HCT116 (cell line): ENCODE data around the gene CD83. TPM values are rescaled to one million over a fixed set of nuclear protein-coding genes. Genes with fewer than 3 reads are reported as not detected.

Source experiments
- ATAC-seq: fragments of 200-7000 bp; cut with Tn5 transposase; 2 replicates; pipeline ENCODE4 v1.9.1; 2020; ENCODE audit warnings: mild to moderate bottlenecking, moderate library complexity
- BruUV-seq: library from RNA; stranded (reverse); fragments of 400-500 nt; replicated peaks from 2 replicates; lab custom pipeline; 2021; lab: Mats Ljungman, UMichigan
- CTCF ChIA-PET: fragments of 300-600 bp; sonication (Branson Sonifier 250); formaldehyde crosslinking; loops from one replicate; lab custom pipeline; 2021; ENCODE audit warnings: antibody characterized with exemption; lab: Charles Lee
- POLR2A ChIA-PET: fragments of 300-600, 350-600 bp; sonication (Branson Sonifier 250); formaldehyde crosslinking; loops from one replicate; lab custom pipeline; 2021; ENCODE audit warnings: antibody characterized with exemption; lab: Charles Lee
- RAD21 ChIA-PET, 2 experiments: fragments of 300-600 bp; sonication (Branson Sonifier 250); formaldehyde crosslinking; loops; one replicate each; lab custom pipeline; 2023; ENCODE audit warnings: low total read pairs in 2 of 2; ENCODE audit not compliant: uncharacterized antibody in 2 of 2, unreplicated experiment in 2 of 2, low non-redundant PET in 1 of 2; lab: Charles Lee
- DNase-seq: peaks from one replicate; pipeline ENCODE4 v3.0.0-alpha.2; 2010; ENCODE audit warnings: low read depth, low spot score
- H2AFZ ChIP-seq: fragments of 200-600 bp; shearing (Covaris generic), sonication (generic); 2 replicates; pipeline ENCODE4 v1.6.1; 2017; ENCODE audit warnings: low read depth, mixed run types, mixed read lengths, antibody characterized with exemption, low read length; ENCODE audit not compliant: poor library complexity, severe bottlenecking
- H3K27ac ChIP-seq: 2 replicates; pipeline ENCODE4 v1.5.1; 2012; ENCODE audit warnings: low read depth, low read length
- H3K27me3 ChIP-seq: fragments of 200-600 bp; sonication (generic); 2 replicates; pipeline ENCODE4 v1.6.1; 2016; ENCODE audit warnings: mixed run types, low read length, mixed read lengths; ENCODE audit not compliant: insufficient read depth
- H3K36me3 ChIP-seq, 2 experiments: fragments of 200-500 bp in 1 of 2; fragments of 200-600 bp in 1 of 2; sonication (Bioruptor generic) in 1 of 2; sonication (generic) in 1 of 2; 2 replicates each; pipeline versions ENCODE4 v1.5.1 to v1.6.1; 2014 to 2016; ENCODE audit warnings: low read length in 2 of 2, inconsistent platforms in 1 of 2, mixed read lengths in 1 of 2, mixed run types in 1 of 2; ENCODE audit not compliant: insufficient read depth in 2 of 2, control insufficient read depth in 1 of 2
- H3K4me1 ChIP-seq, 2 experiments: fragments of 200-600 bp in 1 of 2; sonication (generic) in 1 of 2; 2 replicates each; pipeline versions ENCODE4 v1.5.1 to v1.6.1; 2012 to 2017; ENCODE audit warnings: low read length in 2 of 2, inconsistent platforms in 1 of 2, mild to moderate bottlenecking in 1 of 2, mixed read lengths in 1 of 2, mixed run types in 1 of 2, moderate library complexity in 1 of 2; ENCODE audit not compliant: insufficient read depth in 2 of 2, control insufficient read depth in 1 of 2
- H3K4me2 ChIP-seq: fragments of 200-600 bp; sonication (generic); 2 replicates; pipeline ENCODE4 v1.6.1; 2017; ENCODE audit warnings: mixed run types, low read length, mixed read lengths
- H3K4me3 ChIP-seq, 2 experiments: fragments of 200-600 bp in 1 of 2; sonication (generic) in 1 of 2; replicated peaks in 1 of 2; 2 replicates each; pipeline ENCODE4 v1.5.1; 2011 to 2016; ENCODE audit warnings: low read length in 2 of 2, control low read depth in 1 of 2, low read depth in 1 of 2, mild to moderate bottlenecking in 1 of 2, mixed read lengths in 1 of 2, mixed run types in 1 of 2
- H3K79me2 ChIP-seq: fragments of 200-600 bp; sonication (generic); 2 replicates; pipeline ENCODE4 v1.6.1; 2017; ENCODE audit warnings: mild to moderate bottlenecking, mixed run types, low read length, moderate library complexity, mixed read lengths; ENCODE audit not compliant: insufficient read depth
- H3K9ac ChIP-seq: fragments of 200-600 bp; sonication (generic); 2 replicates; pipeline ENCODE4 v1.6.1; 2016; ENCODE audit warnings: low read length, mixed read lengths
- H3K9me2 ChIP-seq: fragments of 200-600 bp; sonication (generic), shearing (Covaris generic); 2 replicates; pipeline ENCODE4 v1.6.1; 2017; ENCODE audit warnings: mixed run types, mild to moderate bottlenecking, moderate library complexity; ENCODE audit not compliant: insufficient read depth
- H3K9me3 ChIP-seq, 2 experiments: fragments of 200-500 bp in 1 of 2; fragments of 200-600 bp in 1 of 2; sonication (Bioruptor generic) in 1 of 2; sonication (generic) in 1 of 2; 2 replicates each; pipeline ENCODE4 v1.6.1; 2014 to 2017; ENCODE audit warnings: low read length in 2 of 2, mixed read lengths in 2 of 2, inconsistent platforms in 1 of 2, low read depth in 1 of 2, mild to moderate bottlenecking in 1 of 2, mixed run types in 1 of 2, moderate library complexity in 1 of 2; ENCODE audit not compliant: control insufficient read depth in 1 of 2, insufficient read depth in 1 of 2
- H4K20me1 ChIP-seq: fragments of 200-600 bp; sonication (generic), shearing (Covaris generic); 2 replicates; pipeline ENCODE4 v1.6.1; 2017; ENCODE audit warnings: mixed run types, mild to moderate bottlenecking, moderate library complexity; ENCODE audit not compliant: insufficient read depth
- ATF3 ChIP-seq: IDR thresholded peaks from 2 replicates; pipeline ENCODE4 v1.6.1; 2012
- CBX3 ChIP-seq: IDR thresholded peaks from 2 replicates; pipeline ENCODE4 v1.6.1; 2012; ENCODE audit warnings: low read depth
- CTCF ChIP-seq, 3 experiments: fragments of 200-600 bp in 1 of 3; sonication (generic) in 1 of 3; IDR thresholded peaks in 2 of 3; conservative IDR thresholded peaks in 1 of 3; 2 replicates each; pipeline ENCODE4 v1.5.1; 2012 to 2017; ENCODE audit warnings: low read depth in 2 of 3, low read length in 2 of 3, antibody characterized with exemption in 1 of 3, borderline replicate concordance in 1 of 3, control low read depth in 1 of 3, mild to moderate bottlenecking in 1 of 3, mixed read lengths in 1 of 3, mixed run types in 1 of 3, moderate library complexity in 1 of 3; ENCODE audit not compliant: insufficient read depth in 1 of 3
- EGR1 ChIP-seq: IDR thresholded peaks from 2 replicates; pipeline ENCODE4 v1.6.1; 2012; ENCODE audit warnings: low read depth
- ELF1 ChIP-seq: IDR thresholded peaks from 2 replicates; pipeline ENCODE4 v1.6.1; 2012; ENCODE audit warnings: low read depth, borderline replicate concordance
- EZH2 ChIP-seq: fragments of 200-600 bp; sonication (generic); IDR thresholded peaks from 2 replicates; pipeline ENCODE4 v1.6.1; 2017; ENCODE audit warnings: antibody characterized with exemption, mixed run types
- EZH2phosphoT487 ChIP-seq: fragments of 200-600 bp; IDR thresholded peaks from 2 replicates; pipeline ENCODE4 v1.6.1; 2018; ENCODE audit warnings: antibody characterized with exemption, borderline replicate concordance
- JUND ChIP-seq: IDR thresholded peaks from 2 replicates; pipeline ENCODE4 v1.6.1; 2012
- MAX ChIP-seq: IDR thresholded peaks from 2 replicates; pipeline ENCODE4 v1.6.1; 2012
- POLR2AphosphoS5 ChIP-seq: IDR thresholded peaks from 2 replicates; pipeline ENCODE4 v1.6.1; 2011; ENCODE audit warnings: mild to moderate bottlenecking, low read depth, low read length, moderate library complexity
- RAD21 ChIP-seq: IDR thresholded peaks from 2 replicates; pipeline ENCODE4 v1.6.1; 2012; ENCODE audit warnings: low read depth, mild to moderate bottlenecking
- REST ChIP-seq: IDR thresholded peaks from 2 replicates; pipeline ENCODE4 v1.6.1; 2012; ENCODE audit warnings: low read depth
- SIN3A ChIP-seq: IDR thresholded peaks from 2 replicates; pipeline ENCODE4 v1.6.1; 2012; ENCODE audit warnings: low read depth
- SRF ChIP-seq: IDR thresholded peaks from 2 replicates; pipeline ENCODE4 v1.6.1; 2012; ENCODE audit warnings: low read depth
- TCF7L2 ChIP-seq: IDR thresholded peaks from 2 replicates; pipeline ENCODE4 v1.7.0; 2011; ENCODE audit warnings: borderline replicate concordance, inconsistent platforms; ENCODE audit not compliant: insufficient read depth, insufficient read length; ENCODE audit errors: extremely low read depth
- YY1 ChIP-seq: IDR thresholded peaks from 2 replicates; pipeline ENCODE4 v1.6.1; 2011; ENCODE audit warnings: low read length, low read depth, moderate library complexity, mild to moderate bottlenecking; ENCODE audit not compliant: insufficient replicate concordance; ENCODE audit errors: extremely low read depth
- ZBTB33 ChIP-seq: IDR thresholded peaks from 2 replicates; pipeline ENCODE4 v1.6.1; 2011; ENCODE audit warnings: mild to moderate bottlenecking, low read length, moderate library complexity; ENCODE audit not compliant: insufficient replicate concordance; ENCODE audit errors: extremely low read depth
- ZFX ChIP-seq: fragments of 450-650 bp; IDR thresholded peaks from 2 replicates; pipeline ENCODE4 v1.6.1; 2017
- ZNF274 ChIP-seq: fragments of 200-500 bp; sonication (Bioruptor generic); IDR thresholded peaks from 2 replicates; pipeline ENCODE4 v1.6.1; 2014; ENCODE audit warnings: mild to moderate bottlenecking, low read depth, low read length, inconsistent platforms
- intact Hi-C: fragments of 100-400 bp; cut with micrococcal nuclease; formaldehyde crosslinking; loops from 2 replicates; pipeline ENCODE4 v1.10.0; 2022
- total RNA-seq: library from RNA; stranded (reverse); gene quantifications from one replicate; pipeline ENCODE4 v1.2.1, GENCODE V29; 2021; ENCODE audit not compliant: unreplicated experiment

Gene CD83
- total RNA-seq, 1 experiment from 2014 or later: 6.0 TPM

- ChIA-PET POLR2A (no interaction called here), RAD21 (no interaction called here), CTCF (interaction anchor here (0.7 kb wide), 1 partner anchor 1672 kb away, joined by 4 read pairs; no protein-coding TSS in a partner anchor)
- no peaks in the 10 kb centered on the region for H3K9me3 ChIP-seq
- H3K4me2 ChIP-seq: no peak overlapping the region
- H3K36me3 ChIP-seq: no peaks in the 10 kb centered on the region
- no peaks in the 10 kb centered on the region for H4K20me1 ChIP-seq
- no peaks in the 10 kb centered on the region for H3K27me3 ChIP-seq
- H3K9me2 ChIP-seq: no peaks in the 10 kb centered on the region
- BruUV-seq: no TSS peak
- ATAC-seq (no peak), DNase-seq (no peak)
- no peaks in the 10 kb centered on the region for H3K4me1 ChIP-seq
- H3K9ac ChIP-seq: no peak overlapping the region
- H3K79me2 ChIP-seq: no peaks in the 10 kb centered on the region
- H3K27ac ChIP-seq: no peak overlapping the region
- intact Hi-C loops: no loop called here
- H2AFZ ChIP-seq: no peak overlapping the region
- TF ChIP-seq REST (no peak), ATF3 (no peak), CTCF (IDR thresholded peaks at IDR 0.05 in 2 of 3, conservative IDR thresholded peaks at IDR 0.05 in 1 of 3; ENCODE audit: borderline replicate concordance in 1 of 3, insufficient read depth in 1 of 3, low read depth in 2 of 3, low read length in 2 of 3) (no peak), SIN3A (no peak), TCF7L2 (no peak), MAX (no peak), ZNF274 (no peak), SRF (no peak), ZBTB33 (no peak), POLR2AphosphoS5 (no peak), JUND (no peak), EZH2 (no peak), CBX3 (no peak), RAD21 (no peak), YY1 (no peak), ELF1 (no peak), EZH2phosphoT487 (no peak), ZFX (no peak), EGR1 (no peak)
- no peak overlapping the region for H3K4me3 ChIP-seq
These were observed 34.2 kb downstream of the CD83 start for GRCh38 chr6:14151773-14152172.
